ENCODE results near the gene IGLL5.

DNA sequence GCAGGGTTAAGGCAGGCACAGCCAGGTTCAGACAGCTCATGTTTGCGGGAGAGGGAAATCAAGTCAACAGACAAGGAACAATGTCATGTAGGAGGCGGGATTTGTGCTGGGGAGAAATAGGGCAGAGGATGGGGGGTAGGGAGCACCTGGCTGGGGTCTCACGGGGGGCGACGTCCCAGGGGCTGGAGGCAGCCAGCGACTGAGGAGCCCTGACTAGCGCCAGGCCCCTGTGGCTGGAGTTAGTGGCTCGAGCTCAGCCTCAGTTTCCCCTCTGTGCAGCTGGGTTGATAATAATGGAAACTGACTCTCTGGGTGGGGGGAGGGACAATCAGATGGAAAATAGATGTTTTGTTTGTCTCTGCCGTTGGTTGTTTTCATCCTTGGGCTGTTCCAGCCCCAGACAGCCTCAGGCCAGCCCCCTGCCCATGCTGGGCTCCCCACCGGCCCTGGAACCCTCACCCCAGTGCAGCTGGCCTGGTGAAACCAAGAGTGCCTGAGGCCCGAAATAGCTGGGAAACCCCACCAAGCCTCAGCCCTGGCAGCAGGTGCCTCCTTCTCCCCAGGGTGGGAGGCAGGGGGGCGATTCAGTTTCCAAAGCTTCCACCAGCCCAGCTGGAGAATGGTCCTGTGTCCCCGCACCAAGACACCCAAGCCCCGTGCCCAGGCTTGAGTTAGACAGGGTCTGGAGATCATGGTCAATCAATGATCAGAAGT, 44.1 kb downstream of the IGLL5 start:
- TF ChIP-seq FOXM1 (IDR thresholded peaks at IDR 0.05; ENCODE audit: low read depth) (no peak), POLR2AphosphoS5 (IDR thresholded peaks at IDR 0.05; ENCODE audit: low read depth, low read length) (no peak), RFX5 (IDR thresholded peaks at IDR 0.05; ENCODE audit: low read length) (no peak), GATA2 (CRISPR knock-in tag; IDR thresholded peaks at IDR 0.05) (no peak), GABPA (IDR thresholded peaks at IDR 0.05; ENCODE audit: low read depth) (no peak)
- TF ChIP-seq, protein P1, sequence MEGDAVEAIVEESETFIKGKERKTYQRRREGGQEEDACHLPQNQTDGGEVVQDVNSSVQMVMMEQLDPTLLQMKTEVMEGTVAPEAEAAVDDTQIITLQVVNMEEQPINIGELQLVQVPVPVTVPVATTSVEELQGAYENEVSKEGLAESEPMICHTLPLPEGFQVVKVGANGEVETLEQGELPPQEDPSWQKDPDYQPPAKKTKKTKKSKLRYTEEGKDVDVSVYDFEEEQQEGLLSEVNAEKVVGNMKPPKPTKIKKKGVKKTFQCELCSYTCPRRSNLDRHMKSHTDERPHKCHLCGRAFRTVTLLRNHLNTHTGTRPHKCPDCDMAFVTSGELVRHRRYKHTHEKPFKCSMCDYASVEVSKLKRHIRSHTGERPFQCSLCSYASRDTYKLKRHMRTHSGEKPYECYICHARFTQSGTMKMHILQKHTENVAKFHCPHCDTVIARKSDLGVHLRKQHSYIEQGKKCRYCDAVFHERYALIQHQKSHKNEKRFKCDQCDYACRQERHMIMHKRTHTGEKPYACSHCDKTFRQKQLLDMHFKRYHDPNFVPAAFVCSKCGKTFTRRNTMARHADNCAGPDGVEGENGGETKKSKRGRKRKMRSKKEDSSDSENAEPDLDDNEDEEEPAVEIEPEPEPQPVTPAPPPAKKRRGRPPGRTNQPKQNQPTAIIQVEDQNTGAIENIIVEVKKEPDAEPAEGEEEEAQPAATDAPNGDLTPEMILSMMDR (IDR thresholded peaks at IDR 0.05) = no peak

All from SK-N-SH (cell line).